HEK293 (cell line): ENCODE measurements around the gene CCDC73.

Experiments
- CTCF ChIA-PET: fragments of 350-600 bp; formaldehyde crosslinking; extraction: SDS; loops from one replicate; lab custom pipeline; 2021; ENCODE audit warnings: antibody characterized with exemption; lab: Yijun Ruan, JAX
- POLR2A ChIA-PET: fragments of 300-600 bp; formaldehyde crosslinking; extraction: SDS; loops from one replicate; lab custom pipeline; 2020; ENCODE audit warnings: antibody characterized with exemption, inconsistent platforms; lab: Yijun Ruan, JAX
- H3K27ac ChIP-seq: fragments of 200-500 bp; sonication (Bioruptor generic); 2 replicates; pipeline ENCODE4 v1.5.1; 2014; ENCODE audit warnings: low read depth, low read length, control low read depth, inconsistent platforms; ENCODE audit errors: extremely low read depth
- H3K36me3 ChIP-seq, 2 experiments: fragments of 200-500 bp in 1 of 2; sonication (Bioruptor generic) in 1 of 2; 1 replicate in 1 of 2; 2 replicates in 1 of 2; pipeline ENCODE4 v1.5.1; 2014 to 2017; ENCODE audit warnings: inconsistent platforms in 2 of 2, low read length in 2 of 2; ENCODE audit not compliant: control insufficient read depth in 2 of 2, insufficient read depth in 1 of 2
- H3K4me1 ChIP-seq: fragments of 200-500 bp; sonication (Bioruptor generic); 2 replicates; pipeline ENCODE4 v1.5.1; 2014; ENCODE audit warnings: mild to moderate bottlenecking, low read length, inconsistent platforms; ENCODE audit not compliant: control insufficient read depth, insufficient read depth
- H3K4me3 ChIP-seq: 2 replicates; pipeline ENCODE4 v1.5.1; 2011; ENCODE audit warnings: low read depth, mild to moderate bottlenecking, control low read depth, low read length, moderate library complexity
- H3K9me3 ChIP-seq: fragments of 200-500 bp; sonication (Bioruptor generic); 2 replicates; pipeline ENCODE4 v1.5.1; 2014; ENCODE audit warnings: low read depth, low read length, inconsistent platforms; ENCODE audit not compliant: control insufficient read depth, insufficient read depth
- KLF9 ChIP-seq: fragments of 450-650 bp; formaldehyde crosslinking; IDR thresholded peaks from 2 replicates; pipeline ENCODE4 v1.5.1; 2016; ENCODE audit warnings: missing biosample characterization, missing genetic modification characterization, low read depth
- OVOL3 ChIP-seq: fragments of 450-650 bp; formaldehyde crosslinking; IDR thresholded peaks from 2 replicates; pipeline ENCODE4 v1.5.1; 2016; ENCODE audit warnings: missing biosample characterization, missing genetic modification characterization
- SP2 ChIP-seq: fragments of 450-650 bp; formaldehyde crosslinking; IDR thresholded peaks from 2 replicates; pipeline ENCODE4 v1.5.1; 2016; ENCODE audit warnings: missing biosample characterization, missing genetic modification characterization
- ZFP41 ChIP-seq: fragments of 450-650 bp; formaldehyde crosslinking; IDR thresholded peaks from 2 replicates; pipeline ENCODE4 v1.5.1; 2016; ENCODE audit warnings: missing biosample characterization, missing genetic modification characterization, borderline replicate concordance
- ZNF184 ChIP-seq: fragments of 450-650 bp; IDR thresholded peaks from 2 replicates; pipeline ENCODE4 v1.5.1; 2018; ENCODE audit warnings: missing biosample characterization, mild to moderate bottlenecking, missing genetic modification characterization
- ZNF24 ChIP-seq: fragments of 450-650 bp; formaldehyde crosslinking; IDR thresholded peaks from 2 replicates; pipeline ENCODE4 v1.5.1; 2016; ENCODE audit warnings: missing biosample characterization, missing genetic modification characterization
- ZNF324 ChIP-seq: fragments of 450-650 bp; formaldehyde crosslinking; IDR thresholded peaks from 2 replicates; pipeline ENCODE4 v1.5.1; 2016; ENCODE audit warnings: missing biosample characterization, missing genetic modification characterization
- ZNF366 ChIP-seq: fragments of 450-650 bp; formaldehyde crosslinking; conservative IDR thresholded peaks from 2 replicates; pipeline ENCODE4 v1.5.1; 2016; ENCODE audit warnings: missing biosample characterization, missing genetic modification characterization
- ZNF394 ChIP-seq: fragments of 450-650 bp; formaldehyde crosslinking; IDR thresholded peaks from 2 replicates; pipeline ENCODE4 v1.5.1; 2016; ENCODE audit warnings: missing biosample characterization, missing genetic modification characterization, mild to moderate bottlenecking, moderate library complexity, borderline replicate concordance
- ZNF473 ChIP-seq: fragments of 450-650 bp; formaldehyde crosslinking; IDR thresholded peaks from 2 replicates; pipeline ENCODE4 v1.5.1; 2017; ENCODE audit warnings: missing biosample characterization, missing genetic modification characterization
- ZNF529 ChIP-seq: fragments of 450-650 bp; formaldehyde crosslinking; IDR thresholded peaks from 2 replicates; pipeline ENCODE4 v1.5.1; 2017; ENCODE audit warnings: missing genetic modification characterization, missing biosample characterization; ENCODE audit not compliant: insufficient replicate concordance
- ZNF561 ChIP-seq: fragments of 450-650 bp; IDR thresholded peaks from 2 replicates; pipeline ENCODE4 v1.5.1; 2018; ENCODE audit warnings: missing biosample characterization, missing genetic modification characterization, borderline replicate concordance
- ZNF596 ChIP-seq: fragments of 450-650 bp; IDR thresholded peaks from 2 replicates; pipeline ENCODE4 v1.5.0; 2018; ENCODE audit warnings: missing biosample characterization, mild to moderate bottlenecking, missing genetic modification characterization, moderate library complexity
- ZNF626 ChIP-seq: fragments of 450-650 bp; sonication (Bioruptor Pico); formaldehyde crosslinking; IDR thresholded peaks from 2 replicates; pipeline ENCODE4 v1.5.1; 2018; ENCODE audit warnings: missing biosample characterization, missing genetic modification characterization, inconsistent platforms
- ZNF629 ChIP-seq: fragments of 450-650 bp; formaldehyde crosslinking; IDR thresholded peaks from 2 replicates; pipeline ENCODE4 v1.5.1; 2017; ENCODE audit warnings: missing biosample characterization, missing genetic modification characterization
- ZNF654 ChIP-seq: fragments of 450-650 bp; formaldehyde crosslinking; IDR thresholded peaks from 2 replicates; pipeline ENCODE4 v1.5.1; 2016; ENCODE audit warnings: low read depth, missing biosample characterization, missing genetic modification characterization
- ZNF664 ChIP-seq: fragments of 450-650 bp; formaldehyde crosslinking; IDR thresholded peaks from 2 replicates; pipeline ENCODE4 v1.5.1; 2016; ENCODE audit warnings: missing biosample characterization, missing genetic modification characterization
- ZNF76 ChIP-seq: fragments of 450-650 bp; formaldehyde crosslinking; IDR thresholded peaks from 2 replicates; pipeline ENCODE4; 2016; ENCODE audit warnings: low read depth, missing biosample characterization, missing genetic modification characterization, borderline replicate concordance
- ZNF837 ChIP-seq: fragments of 450-650 bp; formaldehyde crosslinking; IDR thresholded peaks from 2 replicates; pipeline ENCODE4 v1.5.1; 2016; ENCODE audit warnings: missing biosample characterization, missing genetic modification characterization
- TF ChIP-seq, protein P1 (sequence below): fragments of 450-650 bp; formaldehyde crosslinking; IDR thresholded peaks from 2 replicates; pipeline ENCODE4 v1.5.1; 2016; ENCODE audit warnings: missing biosample characterization, missing genetic modification characterization
- TF ChIP-seq, protein P2 (sequence below): fragments of 450-650 bp; formaldehyde crosslinking; IDR thresholded peaks from 2 replicates; pipeline ENCODE4 v1.5.1; 2016; ENCODE audit warnings: missing biosample characterization, missing genetic modification characterization, borderline replicate concordance
- TF ChIP-seq, protein P3 (sequence below): fragments of 450-650 bp; formaldehyde crosslinking; IDR thresholded peaks from 2 replicates; pipeline ENCODE4 v1.5.1; 2016; ENCODE audit warnings: missing biosample characterization, missing genetic modification characterization
- TF ChIP-seq, protein P4 (sequence below): fragments of 450-650 bp; formaldehyde crosslinking; IDR thresholded peaks from 2 replicates; pipeline ENCODE4 v1.5.1; 2016; ENCODE audit warnings: missing biosample characterization, missing genetic modification characterization
- TF ChIP-seq, protein P5 (sequence below): fragments of 450-650 bp; formaldehyde crosslinking; IDR thresholded peaks from 2 replicates; pipeline ENCODE4 v1.5.1; 2016; ENCODE audit warnings: missing biosample characterization, missing genetic modification characterization
- TF ChIP-seq, protein P6 (sequence below): fragments of 450-650 bp; formaldehyde crosslinking; IDR thresholded peaks from 2 replicates; pipeline ENCODE4 v1.5.1; 2017; ENCODE audit warnings: missing biosample characterization, missing genetic modification characterization

CCDC73 gene

DNA sequence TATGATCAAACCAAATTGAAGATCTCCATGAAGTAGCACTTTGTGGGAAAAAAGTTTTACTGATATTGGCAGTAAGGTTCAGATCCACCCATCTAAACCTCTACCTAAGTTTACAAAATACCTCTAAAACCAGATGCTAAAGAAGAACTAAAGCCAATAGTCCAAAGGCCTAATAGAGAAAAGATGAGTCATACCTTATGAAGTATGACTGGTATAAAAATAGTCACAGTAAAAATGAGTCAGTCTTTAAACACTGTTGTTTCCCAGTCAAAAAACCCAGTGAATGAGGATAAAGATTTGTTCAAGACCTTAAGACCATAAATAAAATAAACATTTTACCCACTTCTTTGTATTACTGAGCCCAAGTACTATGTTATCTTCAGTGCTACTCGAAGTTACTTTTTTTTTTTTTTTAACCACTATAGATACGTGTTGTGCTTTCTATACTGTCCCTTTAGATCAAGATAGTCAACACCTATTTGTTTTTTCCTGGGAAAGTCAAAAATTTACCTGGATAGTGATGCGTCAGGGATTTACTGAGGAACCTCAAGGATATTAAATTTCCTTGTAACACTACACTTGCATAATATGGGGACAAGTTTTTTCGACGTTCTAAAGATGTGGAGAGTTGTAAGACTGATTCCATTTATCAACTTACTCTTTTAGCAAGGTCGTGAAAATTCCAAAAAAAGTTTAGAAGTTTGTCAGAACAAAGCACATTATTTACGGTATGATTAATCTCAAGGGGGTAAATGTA lies 87.3 kb downstream of the CCDC73 start:
- CTCF ChIA-PET: interaction anchor here (1.5 kb wide), 1 partner anchor 7 kb away, joined by 6 read pairs; no protein-coding TSS in a partner anchor
- H3K36me3 ChIP-seq: no peaks in the 10 kb centered on the region
- H3K4me3 ChIP-seq: no peak overlapping the region
- H3K4me1 ChIP-seq: 0 out of 2 replicates have a peak, but pooled peaks cover 2% of the 10 kb centered on the region
- no peaks in the 10 kb centered on the region for H3K9me3 ChIP-seq
- POLR2A ChIA-PET: no interaction called here
- no peak overlapping the region for H3K27ac ChIP-seq
- TF ChIP-seq ZNF366 (tag by site-specific recombination) (peak; percentile 53; the same call in 1 of the 2 replicates), ZNF654 (tag by site-specific recombination) (no peak), ZNF596 (tag by site-specific recombination) (no peak), SP2 (tag by site-specific recombination) (no peak), ZNF324 (tag by site-specific recombination) (no peak), ZNF664 (tag by site-specific recombination) (no peak), ZNF24 (no peak), KLF9 (no peak), ZNF626 (tag by site-specific recombination) (no peak), ZNF184 (tag by site-specific recombination) (peak; percentile 58; the same call in 1 of the 2 replicates), ZNF76 (tag by site-specific recombination) (no peak), ZNF837 (tag by site-specific recombination) (no peak), ZFP41 (tag by site-specific recombination) (no peak), ZNF394 (peak; percentile 41; the same call in 1 of the 2 replicates), ZNF561 (tag by site-specific recombination) (no peak), OVOL3 (no peak), ZNF473 (no peak), ZNF529 (tag by site-specific recombination) (no peak), ZNF629 (tag by site-specific recombination) (peak; percentile 56)
- TF ChIP-seq, protein P1, sequence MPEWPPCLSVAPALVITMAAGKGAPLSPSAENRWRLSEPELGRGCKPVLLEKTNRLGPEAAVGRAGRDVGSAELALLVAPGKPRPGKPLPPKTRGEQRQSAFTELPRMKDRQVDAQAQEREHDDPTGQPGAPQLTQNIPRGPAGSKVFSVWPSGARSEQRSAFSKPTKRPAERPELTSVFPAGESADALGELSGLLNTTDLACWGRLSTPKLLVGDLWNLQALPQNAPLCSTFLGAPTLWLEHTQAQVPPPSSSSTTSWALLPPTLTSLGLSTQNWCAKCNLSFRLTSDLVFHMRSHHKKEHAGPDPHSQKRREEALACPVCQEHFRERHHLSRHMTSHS (tag by site-specific recombination): no peak
- TF ChIP-seq, protein P2, sequence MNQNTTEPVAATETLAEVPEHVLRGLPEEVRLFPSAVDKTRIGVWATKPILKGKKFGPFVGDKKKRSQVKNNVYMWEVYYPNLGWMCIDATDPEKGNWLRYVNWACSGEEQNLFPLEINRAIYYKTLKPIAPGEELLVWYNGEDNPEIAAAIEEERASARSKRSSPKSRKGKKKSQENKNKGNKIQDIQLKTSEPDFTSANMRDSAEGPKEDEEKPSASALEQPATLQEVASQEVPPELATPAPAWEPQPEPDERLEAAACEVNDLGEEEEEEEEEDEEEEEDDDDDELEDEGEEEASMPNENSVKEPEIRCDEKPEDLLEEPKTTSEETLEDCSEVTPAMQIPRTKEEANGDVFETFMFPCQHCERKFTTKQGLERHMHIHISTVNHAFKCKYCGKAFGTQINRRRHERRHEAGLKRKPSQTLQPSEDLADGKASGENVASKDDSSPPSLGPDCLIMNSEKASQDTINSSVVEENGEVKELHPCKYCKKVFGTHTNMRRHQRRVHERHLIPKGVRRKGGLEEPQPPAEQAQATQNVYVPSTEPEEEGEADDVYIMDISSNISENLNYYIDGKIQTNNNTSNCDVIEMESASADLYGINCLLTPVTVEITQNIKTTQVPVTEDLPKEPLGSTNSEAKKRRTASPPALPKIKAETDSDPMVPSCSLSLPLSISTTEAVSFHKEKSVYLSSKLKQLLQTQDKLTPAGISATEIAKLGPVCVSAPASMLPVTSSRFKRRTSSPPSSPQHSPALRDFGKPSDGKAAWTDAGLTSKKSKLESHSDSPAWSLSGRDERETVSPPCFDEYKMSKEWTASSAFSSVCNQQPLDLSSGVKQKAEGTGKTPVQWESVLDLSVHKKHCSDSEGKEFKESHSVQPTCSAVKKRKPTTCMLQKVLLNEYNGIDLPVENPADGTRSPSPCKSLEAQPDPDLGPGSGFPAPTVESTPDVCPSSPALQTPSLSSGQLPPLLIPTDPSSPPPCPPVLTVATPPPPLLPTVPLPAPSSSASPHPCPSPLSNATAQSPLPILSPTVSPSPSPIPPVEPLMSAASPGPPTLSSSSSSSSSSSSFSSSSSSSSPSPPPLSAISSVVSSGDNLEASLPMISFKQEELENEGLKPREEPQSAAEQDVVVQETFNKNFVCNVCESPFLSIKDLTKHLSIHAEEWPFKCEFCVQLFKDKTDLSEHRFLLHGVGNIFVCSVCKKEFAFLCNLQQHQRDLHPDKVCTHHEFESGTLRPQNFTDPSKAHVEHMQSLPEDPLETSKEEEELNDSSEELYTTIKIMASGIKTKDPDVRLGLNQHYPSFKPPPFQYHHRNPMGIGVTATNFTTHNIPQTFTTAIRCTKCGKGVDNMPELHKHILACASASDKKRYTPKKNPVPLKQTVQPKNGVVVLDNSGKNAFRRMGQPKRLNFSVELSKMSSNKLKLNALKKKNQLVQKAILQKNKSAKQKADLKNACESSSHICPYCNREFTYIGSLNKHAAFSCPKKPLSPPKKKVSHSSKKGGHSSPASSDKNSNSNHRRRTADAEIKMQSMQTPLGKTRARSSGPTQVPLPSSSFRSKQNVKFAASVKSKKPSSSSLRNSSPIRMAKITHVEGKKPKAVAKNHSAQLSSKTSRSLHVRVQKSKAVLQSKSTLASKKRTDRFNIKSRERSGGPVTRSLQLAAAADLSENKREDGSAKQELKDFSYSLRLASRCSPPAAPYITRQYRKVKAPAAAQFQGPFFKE (tag by site-specific recombination): no peak
- TF ChIP-seq, protein P3, sequence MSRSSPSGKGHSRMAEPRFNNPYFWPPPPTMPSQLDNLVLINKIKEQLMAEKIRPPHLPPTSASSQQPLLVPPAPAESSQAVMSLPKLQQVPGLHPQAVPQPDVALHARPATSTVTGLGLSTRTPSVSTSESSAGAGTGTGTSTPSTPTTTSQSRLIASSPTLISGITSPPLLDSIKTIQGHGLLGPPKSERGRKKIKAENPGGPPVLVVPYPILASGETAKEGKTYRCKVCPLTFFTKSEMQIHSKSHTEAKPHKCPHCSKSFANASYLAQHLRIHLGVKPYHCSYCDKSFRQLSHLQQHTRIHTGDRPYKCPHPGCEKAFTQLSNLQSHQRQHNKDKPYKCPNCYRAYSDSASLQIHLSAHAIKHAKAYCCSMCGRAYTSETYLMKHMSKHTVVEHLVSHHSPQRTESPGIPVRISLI (tag by site-specific recombination): no peak; the same call in 1 of the 2 replicates
- TF ChIP-seq, protein P4, sequence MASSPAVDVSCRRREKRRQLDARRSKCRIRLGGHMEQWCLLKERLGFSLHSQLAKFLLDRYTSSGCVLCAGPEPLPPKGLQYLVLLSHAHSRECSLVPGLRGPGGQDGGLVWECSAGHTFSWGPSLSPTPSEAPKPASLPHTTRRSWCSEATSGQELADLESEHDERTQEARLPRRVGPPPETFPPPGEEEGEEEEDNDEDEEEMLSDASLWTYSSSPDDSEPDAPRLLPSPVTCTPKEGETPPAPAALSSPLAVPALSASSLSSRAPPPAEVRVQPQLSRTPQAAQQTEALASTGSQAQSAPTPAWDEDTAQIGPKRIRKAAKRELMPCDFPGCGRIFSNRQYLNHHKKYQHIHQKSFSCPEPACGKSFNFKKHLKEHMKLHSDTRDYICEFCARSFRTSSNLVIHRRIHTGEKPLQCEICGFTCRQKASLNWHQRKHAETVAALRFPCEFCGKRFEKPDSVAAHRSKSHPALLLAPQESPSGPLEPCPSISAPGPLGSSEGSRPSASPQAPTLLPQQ (tag by site-specific recombination): no peak
- TF ChIP-seq, protein P5, sequence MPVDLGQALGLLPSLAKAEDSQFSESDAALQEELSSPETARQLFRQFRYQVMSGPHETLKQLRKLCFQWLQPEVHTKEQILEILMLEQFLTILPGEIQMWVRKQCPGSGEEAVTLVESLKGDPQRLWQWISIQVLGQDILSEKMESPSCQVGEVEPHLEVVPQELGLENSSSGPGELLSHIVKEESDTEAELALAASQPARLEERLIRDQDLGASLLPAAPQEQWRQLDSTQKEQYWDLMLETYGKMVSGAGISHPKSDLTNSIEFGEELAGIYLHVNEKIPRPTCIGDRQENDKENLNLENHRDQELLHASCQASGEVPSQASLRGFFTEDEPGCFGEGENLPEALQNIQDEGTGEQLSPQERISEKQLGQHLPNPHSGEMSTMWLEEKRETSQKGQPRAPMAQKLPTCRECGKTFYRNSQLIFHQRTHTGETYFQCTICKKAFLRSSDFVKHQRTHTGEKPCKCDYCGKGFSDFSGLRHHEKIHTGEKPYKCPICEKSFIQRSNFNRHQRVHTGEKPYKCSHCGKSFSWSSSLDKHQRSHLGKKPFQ (tag by site-specific recombination): no peak
- TF ChIP-seq, protein P6, sequence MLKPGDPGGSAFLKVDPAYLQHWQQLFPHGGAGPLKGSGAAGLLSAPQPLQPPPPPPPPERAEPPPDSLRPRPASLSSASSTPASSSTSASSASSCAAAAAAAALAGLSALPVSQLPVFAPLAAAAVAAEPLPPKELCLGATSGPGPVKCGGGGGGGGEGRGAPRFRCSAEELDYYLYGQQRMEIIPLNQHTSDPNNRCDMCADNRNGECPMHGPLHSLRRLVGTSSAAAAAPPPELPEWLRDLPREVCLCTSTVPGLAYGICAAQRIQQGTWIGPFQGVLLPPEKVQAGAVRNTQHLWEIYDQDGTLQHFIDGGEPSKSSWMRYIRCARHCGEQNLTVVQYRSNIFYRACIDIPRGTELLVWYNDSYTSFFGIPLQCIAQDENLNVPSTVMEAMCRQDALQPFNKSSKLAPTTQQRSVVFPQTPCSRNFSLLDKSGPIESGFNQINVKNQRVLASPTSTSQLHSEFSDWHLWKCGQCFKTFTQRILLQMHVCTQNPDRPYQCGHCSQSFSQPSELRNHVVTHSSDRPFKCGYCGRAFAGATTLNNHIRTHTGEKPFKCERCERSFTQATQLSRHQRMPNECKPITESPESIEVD (tag by site-specific recombination): peak; percentile 59
